HT-29 (cell line): ENCODE results near the gene TTC1. TPM values are rescaled to one million over a fixed set of nuclear protein-coding genes. Genes with fewer than 3 reads are reported as not detected.
"Not testable (repeated sequence)": the region's sequence is repeated elsewhere in the genome, so short reads cannot be mapped to it uniquely, and the experiment has no call there.

Experiments used
- DNase-seq: peaks from one replicate; pipeline ENCODE4 v3.0.0-alpha.2; 2015; ENCODE audit warnings: low spot score
- total RNA-seq: library from RNA; depleted of rRNA; stranded (reverse); fragments of >200 nt; shearing (Covaris generic); gene quantifications from 2 replicates; pipeline ENCODE4 v1.2.3, GENCODE V29; 2014; rRNA removed

Gene TTC1, protein sequence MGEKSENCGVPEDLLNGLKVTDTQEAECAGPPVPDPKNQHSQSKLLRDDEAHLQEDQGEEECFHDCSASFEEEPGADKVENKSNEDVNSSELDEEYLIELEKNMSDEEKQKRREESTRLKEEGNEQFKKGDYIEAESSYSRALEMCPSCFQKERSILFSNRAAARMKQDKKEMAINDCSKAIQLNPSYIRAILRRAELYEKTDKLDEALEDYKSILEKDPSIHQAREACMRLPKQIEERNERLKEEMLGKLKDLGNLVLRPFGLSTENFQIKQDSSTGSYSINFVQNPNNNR
- 29.3 and 29.8 TPM in 2 replicates for total RNA-seq

GRCh38 chr5:160008877-160009590, at the start of gene TTC1:
Gene TTC1, plus strand, starts transcription at chr5:160009139. Its CDS starts 1,390 bp downstream, at chr5:160010529.
- peak; percentile 99 for DNase-seq

- DNase-seq = no peak
These were observed 47.5 kb upstream of the TTC1 start for GRCh38 chr5:159961176-159962160.

GRCh38 chr5:159962214-159962613, 46.7 kb upstream of the TTC1 start:
- DNase-seq = no peak

GRCh38 chr5:159963935-159964334, 45.0 kb upstream of the TTC1 start:
- no peak for DNase-seq

- DNase-seq = peak; percentile 62
These were observed 43.7 kb upstream of the TTC1 start for GRCh38 chr5:159965031-159965837.

GRCh38 chr5:159965838-159966128, 43.2 kb upstream of the TTC1 start:
- DNase-seq = not testable (repeated sequence)

DNA sequence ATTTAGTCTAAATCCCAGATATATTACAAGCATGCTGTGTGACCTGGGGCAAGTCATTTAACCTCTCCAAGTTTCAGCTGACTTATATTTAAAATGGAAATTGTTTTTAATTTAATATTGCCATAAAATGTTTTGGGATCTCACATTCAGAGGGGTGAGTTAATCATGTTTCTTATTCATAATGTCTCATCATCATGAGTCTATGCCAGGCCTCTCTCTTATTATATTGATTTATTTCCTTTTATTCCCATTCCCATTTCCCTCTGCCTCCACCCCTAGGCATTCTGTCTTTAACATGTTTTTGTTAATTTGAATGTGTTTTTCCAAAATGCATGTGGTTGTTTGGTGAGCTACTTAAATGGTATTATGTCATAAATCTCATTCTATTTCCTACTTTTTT, 39.0 kb upstream of the TTC1 start:
- DNase-seq = no peak

DNA sequence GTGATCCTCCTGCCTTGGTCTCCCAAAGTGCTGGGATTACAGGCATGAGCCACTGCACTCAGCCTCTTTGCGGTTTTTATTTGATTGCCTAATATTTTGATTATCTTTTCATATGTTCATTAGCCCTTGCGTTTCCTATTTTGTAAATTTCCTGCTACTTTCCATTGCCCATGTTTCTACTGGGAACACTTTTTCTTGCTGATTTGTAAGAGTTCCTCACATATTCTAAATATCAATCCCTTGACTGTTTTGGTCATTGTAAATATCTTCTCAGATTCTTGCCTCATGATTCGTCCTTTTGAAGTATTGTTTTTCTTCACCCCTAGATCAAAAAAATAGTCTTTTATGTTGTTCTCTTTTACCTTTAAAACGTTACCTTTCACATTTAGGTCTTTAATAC, 37.9 kb upstream of the TTC1 start:
- DNase-seq = no peak

GRCh38 chr5:159971514-159971913, 37.4 kb upstream of the TTC1 start:
- no peak for DNase-seq

- no peak for DNase-seq
These were observed 36.9 kb upstream of the TTC1 start for GRCh38 chr5:159971931-159972461.

DNA sequence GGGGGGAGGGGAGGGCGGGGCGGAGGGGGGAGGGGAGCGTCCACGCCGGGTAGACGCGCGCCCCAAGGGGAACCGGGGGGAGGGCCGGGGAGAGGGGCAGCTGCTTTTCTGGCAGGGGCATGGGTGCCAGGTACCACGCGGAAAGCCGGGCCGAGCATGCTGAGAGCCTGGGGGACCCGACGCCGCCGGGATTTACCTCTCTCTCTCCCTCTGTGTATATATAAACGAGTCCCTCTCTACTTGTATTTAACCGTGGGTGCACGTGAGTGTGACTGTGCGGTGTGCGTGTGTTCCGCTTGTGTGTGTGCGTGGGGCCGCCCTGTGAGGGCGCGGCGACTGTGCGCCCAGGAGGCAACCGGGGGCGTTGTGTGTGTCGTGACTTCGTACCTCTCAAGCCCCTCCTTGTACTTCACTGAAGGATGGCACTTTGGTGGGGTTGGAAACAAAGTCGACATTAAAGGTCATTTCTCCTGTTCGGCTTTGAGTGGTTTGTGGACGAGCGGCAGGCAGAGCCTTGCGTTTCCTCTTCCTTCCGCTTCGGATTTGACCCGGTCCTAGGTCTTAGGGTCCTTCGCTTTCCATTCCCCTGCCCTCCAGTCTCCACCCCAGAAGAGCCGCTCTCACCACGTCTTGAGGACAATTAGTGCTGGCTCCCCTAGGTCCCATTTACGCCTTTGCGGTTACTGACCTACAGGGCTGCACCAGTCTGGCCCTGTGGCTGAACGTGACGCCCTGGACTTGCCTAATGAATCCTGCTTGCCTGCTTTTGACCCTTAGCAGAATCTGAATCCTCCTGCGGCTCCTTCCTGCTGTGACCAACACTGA, 36.2 kb upstream of the TTC1 start:
- DNase-seq = no peak

- DNase-seq = peak; percentile 39
These were observed 33.4 kb upstream of the TTC1 start for GRCh38 chr5:159975462-159976019.

DNA sequence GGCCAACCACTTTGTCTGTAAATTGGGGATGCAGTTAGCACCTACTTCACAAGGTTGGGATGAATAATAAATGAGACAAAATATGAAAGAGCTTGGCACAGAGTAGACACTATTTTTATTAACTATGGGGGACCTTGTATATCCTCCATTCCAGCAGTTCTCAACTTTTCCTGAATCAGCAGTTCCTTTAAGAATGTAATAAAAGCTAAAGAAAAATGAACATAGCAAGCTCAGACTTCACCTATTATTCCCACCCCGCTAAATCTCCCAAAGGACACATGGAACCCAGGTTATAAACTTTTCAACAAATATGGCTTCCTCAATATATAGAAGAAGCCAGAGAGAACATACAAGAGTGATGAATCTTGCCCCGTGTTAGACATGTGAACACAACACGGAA, 32.0 kb upstream of the TTC1 start:
- DNase-seq = no peak

DNA sequence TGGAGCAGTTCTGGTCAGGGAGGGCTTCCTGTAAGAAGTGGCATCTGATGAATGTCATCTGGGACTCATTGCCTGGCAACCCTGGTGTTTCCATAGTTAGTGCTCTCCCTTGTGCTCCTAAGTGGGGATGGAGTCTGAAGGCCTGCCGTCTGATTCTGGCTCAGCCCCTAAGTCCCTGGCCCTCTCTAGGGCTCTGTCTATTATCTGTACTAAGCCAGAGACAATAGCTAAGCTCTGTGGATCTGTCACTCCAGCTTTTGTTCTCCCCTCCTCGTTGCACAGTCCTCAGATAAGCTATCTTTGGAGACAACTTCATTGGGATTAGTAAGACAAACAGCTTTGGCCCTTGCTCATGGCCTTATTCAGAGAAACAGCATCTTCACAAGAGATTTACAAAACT, 30.6 kb upstream of the TTC1 start:
- no peak for DNase-seq

GRCh38 chr5:159982421-159983173, 26.3 kb upstream of the TTC1 start:
- no peak for DNase-seq

- DNase-seq = peak; percentile 82
These were observed 21.8 kb upstream of the TTC1 start for GRCh38 chr5:159987031-159987674.

GRCh38 chr5:159990506-159990905, 18.4 kb upstream of the TTC1 start:
- no peak for DNase-seq

DNA sequence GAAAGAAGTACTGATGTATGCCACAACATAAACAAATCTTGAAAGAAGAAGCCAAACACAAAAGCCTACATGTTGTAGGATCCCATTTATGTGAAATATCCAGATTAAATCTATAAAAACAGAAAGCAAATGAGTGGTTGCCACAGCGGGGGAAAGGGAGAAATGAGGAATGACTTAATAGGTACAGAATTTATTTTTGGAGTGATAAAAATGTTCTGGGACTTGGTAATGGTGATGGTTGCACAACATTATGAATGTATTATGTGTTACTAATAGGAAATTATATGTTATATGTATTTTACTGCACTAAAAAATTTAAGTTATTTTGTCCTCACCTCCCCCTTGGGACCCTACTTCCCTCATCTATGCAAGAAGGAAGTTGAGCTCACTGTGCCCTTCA, 16.4 kb upstream of the TTC1 start:
- no peak for DNase-seq

- no peak for DNase-seq
These were observed 15.7 kb upstream of the TTC1 start for GRCh38 chr5:159993194-159993593.
